ENCODE measurements around the gene SLC37A3. TPM values are rescaled to one million over a fixed set of nuclear protein-coding genes. Genes with fewer than 3 reads are reported as not detected.

SLC37A3 gene, protein sequence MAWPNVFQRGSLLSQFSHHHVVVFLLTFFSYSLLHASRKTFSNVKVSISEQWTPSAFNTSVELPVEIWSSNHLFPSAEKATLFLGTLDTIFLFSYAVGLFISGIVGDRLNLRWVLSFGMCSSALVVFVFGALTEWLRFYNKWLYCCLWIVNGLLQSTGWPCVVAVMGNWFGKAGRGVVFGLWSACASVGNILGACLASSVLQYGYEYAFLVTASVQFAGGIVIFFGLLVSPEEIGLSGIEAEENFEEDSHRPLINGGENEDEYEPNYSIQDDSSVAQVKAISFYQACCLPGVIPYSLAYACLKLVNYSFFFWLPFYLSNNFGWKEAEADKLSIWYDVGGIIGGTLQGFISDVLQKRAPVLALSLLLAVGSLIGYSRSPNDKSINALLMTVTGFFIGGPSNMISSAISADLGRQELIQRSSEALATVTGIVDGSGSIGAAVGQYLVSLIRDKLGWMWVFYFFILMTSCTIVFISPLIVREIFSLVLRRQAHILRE
- 26.4 to 30.6 TPM (median 26.9 TPM) in 5 replicates for total RNA-seq (2022; extraction: Qiagen RNA extraction; ENCODE audit: low read depth)

DNA sequence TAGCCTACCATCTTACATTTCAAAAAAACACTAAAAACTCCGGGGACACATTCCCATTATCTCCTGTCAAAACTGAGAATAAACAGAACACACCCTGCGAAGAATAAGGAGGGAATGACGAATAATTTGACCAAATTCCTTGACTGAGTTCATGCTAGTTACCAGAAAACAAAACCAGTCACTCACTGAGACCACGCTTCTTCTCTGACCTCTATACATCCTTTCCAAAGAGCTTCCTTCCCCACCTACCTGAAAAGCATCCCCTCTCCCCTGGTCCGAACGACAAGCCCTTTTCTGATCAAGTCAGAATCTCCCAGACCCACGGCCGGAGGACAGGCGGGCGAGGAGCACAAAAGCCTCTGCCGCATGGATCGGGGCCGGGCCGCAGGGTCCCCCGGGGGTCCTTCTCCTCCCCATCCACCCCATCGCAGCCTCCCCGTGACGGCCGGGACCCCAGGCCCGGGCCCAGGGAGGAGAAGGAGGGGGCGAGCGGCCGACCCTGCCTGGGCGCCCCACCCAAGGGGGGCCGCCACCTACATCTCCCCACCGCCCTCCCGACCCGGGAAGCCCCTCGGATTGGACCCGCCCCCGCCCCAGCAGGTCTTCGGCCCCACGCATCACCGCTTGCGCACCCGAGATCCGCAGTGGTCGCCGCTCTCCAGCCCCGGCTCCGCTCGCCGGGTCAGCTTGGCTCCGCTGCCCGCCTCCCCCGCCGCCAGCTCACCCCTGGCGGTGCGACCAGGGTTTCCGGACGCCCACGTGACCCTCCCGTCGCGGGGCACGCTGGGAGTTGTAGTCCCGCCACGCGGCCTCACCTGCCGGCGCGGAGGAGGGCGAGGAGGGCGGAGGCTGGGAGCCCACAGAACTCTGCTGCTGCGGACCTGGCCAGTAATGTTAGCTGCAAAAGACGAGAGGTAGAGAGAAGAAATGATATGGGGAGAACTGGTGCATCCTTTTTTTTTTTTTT, at the start of gene SLC37A3:
Gene SLC37A3 (minus strand): TSS at position 747 of the 967 bp plus-strand sequence. CDS start 16,004 bp downstream, outside the sequence.

DNA sequence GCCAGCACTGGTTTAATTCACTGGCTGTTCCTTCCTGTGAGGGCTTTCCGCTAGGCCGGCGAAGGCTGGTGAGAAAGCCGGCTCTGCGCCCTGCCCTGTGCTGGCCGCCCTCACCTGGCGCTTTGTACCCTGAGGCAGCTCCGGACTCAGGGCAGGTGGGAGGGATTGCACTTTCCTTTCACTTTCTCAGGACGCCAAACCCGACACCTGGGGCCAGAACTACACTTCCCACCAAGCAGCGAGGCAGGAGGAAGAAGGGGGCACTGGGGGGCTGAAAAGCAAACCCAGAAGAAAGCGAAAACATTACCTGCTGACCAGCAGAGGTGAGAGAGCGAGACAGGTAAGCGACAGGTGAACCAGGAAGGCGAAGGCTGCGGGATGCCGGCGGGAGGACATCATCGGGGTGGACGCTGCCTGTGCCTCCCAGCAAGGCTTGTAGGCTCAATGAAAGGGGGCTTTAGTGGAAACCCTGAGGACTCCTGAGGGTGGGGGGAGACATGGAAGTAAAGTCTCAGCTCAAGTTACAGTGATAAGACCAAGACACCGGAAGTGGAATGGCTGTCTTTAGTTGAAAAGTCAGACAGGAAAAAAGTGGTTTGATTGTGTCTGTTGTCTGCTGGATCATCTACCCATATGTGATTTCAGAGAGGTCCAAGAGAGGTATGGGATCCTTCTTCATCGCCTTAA, 5.7 kb upstream of the SLC37A3 start, which contains the start of gene RAB19:
Gene RAB19 (plus strand): TSS at position 181 of the 687 bp plus-strand sequence. CDS start 3,589 bp downstream, outside the sequence.

Other genes starting within 250 kb of the SLC37A3 start
- 2.1 to 3.1 TPM (median 2.5 TPM) in 5 replicates for gene KDM7A, start 221.5 kb downstream of the SLC37A3 start, total RNA-seq (2022; extraction: Qiagen RNA extraction; ENCODE audit: low read depth)
- not detected in 5 replicates for gene RAB19, start 5.5 kb upstream of the SLC37A3 start, total RNA-seq (2022; extraction: Qiagen RNA extraction; ENCODE audit: low read depth)
- 51.4 to 58.8 TPM (median 56.4 TPM) in 5 replicates for gene MKRN1, start 81.0 kb upstream of the SLC37A3 start, total RNA-seq (2022; extraction: Qiagen RNA extraction; ENCODE audit: low read depth)
- 0.51 to 0.90 TPM (median 0.60 TPM) in 5 replicates for gene DENND2A, start 242.3 kb upstream of the SLC37A3 start, total RNA-seq (2022; extraction: Qiagen RNA extraction; ENCODE audit: low read depth)